GM12874 (cell line): ENCODE data around the gene FOXK2.

ENCODE experiments used
- TF ChIP-seq, protein P1 (sequence below): IDR thresholded peaks from 2 replicates; pipeline ENCODE4 v1.5.1; 2011; ENCODE audit warnings: low read depth, mild to moderate bottlenecking, control low read depth, low read length, moderate library complexity; ENCODE audit not compliant: insufficient read depth

FOXK2 gene

DNA sequence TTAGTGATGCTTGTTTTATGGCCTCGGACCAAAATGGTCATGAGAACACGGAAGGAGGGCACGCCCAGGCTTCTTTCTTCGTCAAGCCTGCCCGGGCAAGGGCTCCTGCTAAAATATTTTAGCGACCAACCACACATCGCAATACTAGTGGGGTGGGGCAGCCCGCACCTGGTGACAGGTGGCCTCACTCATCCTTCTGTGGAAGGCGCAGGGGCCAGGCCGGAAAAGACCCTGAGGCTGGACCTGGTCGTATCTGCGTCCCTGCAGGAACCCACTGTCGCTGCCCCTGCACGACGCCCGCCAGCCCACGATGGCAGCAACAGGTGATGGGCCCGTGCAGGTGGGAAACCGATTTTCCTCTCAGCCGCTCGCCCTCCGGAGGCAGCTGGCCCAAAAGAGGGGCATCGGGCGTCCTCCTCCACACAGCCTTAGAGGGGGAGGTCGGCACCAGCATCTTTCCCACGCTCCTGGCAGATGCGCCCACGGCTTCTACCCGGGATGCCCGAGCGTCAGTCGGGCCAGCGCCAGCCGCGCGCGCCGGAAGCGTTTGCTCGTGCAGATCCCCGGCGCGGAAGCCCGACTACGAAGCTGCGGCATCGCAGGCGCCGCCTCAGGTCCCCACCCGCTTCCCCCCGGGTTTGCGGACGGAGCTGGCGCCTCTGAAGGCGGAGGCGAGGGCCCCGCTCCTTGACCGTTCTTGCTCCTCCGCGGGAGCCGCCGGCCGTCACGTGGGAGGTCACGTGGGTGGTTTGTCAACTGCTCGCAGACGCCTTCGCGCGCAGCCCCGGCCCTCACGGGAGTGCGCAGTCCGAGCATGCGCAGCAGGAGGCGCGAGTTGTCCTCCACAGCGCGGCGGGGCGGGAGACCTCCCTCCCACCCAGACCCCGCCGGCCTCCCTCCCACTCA, 22.8 kb upstream of the FOXK2 start:
- TF ChIP-seq, protein P1, sequence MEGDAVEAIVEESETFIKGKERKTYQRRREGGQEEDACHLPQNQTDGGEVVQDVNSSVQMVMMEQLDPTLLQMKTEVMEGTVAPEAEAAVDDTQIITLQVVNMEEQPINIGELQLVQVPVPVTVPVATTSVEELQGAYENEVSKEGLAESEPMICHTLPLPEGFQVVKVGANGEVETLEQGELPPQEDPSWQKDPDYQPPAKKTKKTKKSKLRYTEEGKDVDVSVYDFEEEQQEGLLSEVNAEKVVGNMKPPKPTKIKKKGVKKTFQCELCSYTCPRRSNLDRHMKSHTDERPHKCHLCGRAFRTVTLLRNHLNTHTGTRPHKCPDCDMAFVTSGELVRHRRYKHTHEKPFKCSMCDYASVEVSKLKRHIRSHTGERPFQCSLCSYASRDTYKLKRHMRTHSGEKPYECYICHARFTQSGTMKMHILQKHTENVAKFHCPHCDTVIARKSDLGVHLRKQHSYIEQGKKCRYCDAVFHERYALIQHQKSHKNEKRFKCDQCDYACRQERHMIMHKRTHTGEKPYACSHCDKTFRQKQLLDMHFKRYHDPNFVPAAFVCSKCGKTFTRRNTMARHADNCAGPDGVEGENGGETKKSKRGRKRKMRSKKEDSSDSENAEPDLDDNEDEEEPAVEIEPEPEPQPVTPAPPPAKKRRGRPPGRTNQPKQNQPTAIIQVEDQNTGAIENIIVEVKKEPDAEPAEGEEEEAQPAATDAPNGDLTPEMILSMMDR, result no peak

DNA sequence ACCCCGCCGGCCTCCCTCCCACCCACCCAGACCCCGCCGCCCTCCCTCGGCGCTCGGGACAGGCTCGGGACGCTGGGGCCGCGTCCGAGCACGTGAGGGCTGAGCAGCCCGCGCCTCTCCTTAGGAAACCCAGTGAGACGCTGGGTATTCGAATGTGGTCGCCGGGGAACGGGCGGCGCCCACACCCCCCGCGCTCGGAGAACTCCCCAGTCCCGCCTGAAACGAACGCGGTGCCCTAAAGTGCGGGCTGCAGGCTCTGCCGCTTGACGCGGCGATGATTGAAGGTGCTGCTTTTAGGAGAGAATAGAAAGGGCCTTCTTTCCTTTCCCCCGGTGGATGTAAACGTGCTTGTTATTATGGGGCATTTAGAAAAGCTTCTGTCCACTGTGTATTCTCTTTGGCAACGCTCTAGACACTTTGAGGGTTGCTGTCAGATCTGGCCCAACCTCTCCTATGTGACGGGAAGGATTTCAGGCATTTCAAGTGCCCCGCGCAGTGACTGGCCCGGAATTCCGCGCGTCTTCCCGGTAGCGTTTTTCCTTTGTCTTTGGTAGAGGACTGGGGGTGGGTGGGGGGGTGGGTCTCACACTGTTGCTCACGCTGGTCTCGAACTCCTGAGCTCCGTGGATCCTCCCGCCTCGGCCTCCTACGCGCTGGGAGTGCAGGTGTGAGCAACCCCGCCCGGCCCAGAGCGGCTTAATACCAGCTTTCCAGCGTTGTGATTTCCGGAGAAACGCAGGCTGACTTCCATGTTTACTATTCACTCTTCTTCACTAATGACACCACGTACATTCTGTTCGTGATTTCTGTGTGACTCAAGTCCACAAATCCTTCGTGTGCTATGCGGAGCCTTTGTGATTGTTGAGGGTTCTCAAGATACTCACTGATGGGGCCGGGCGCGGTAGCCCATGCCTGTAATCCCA, 21.8 kb upstream of the FOXK2 start:
- TF ChIP-seq, protein P1, result no peak

DNA sequence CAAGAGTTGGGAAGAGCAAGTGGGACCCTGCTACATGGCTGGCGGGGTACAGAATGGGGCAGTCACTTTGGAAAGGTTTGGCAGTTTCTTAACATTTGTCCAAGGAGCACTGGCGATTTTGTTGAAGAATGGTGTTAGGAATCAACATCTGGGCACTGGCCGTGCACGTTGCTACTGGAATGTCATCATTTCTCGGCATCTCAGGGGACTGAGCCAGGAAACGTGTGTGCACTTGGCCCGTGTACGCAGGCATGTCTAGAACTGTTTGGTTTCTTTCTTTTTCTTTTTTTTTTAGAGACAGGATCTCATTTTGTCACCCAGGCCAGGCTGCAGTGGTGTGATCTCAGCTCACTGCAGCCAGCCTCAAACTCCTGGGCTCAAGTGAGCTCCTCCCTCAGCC, 17.3 kb upstream of the FOXK2 start:
- TF ChIP-seq, protein P1, result no peak

DNA sequence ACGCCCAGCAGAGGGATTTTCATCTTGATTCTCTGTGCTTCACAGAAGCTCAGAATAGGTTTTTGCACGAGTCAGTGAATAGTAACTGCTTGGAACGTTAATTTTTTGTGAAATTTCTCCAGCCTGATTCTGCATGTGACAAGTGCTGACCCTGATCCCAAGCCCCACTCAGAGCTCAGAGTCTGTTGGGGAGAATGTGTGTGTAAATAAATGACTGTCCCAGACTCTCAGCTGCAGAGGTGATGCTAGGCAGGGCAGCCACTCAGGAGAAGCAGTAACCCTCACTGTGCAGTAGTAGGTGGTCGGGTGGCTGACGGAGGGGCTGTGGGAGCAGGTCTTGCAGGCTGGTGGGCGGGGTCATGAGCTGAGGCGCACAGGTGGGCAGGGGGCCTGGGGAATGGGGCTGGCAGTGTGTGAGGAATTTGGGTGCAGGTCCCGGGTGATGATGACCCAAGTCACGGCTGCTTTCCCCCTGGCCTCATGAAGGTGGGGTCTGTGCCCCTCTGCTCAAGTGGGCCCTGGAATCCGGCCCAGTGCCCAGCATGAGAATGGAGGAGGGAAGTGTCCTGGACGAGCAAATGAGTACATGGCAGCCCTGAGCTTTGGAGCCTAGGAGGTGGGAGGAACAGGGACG, 16.3 kb upstream of the FOXK2 start:
- TF ChIP-seq, protein P1, result no peak

DNA sequence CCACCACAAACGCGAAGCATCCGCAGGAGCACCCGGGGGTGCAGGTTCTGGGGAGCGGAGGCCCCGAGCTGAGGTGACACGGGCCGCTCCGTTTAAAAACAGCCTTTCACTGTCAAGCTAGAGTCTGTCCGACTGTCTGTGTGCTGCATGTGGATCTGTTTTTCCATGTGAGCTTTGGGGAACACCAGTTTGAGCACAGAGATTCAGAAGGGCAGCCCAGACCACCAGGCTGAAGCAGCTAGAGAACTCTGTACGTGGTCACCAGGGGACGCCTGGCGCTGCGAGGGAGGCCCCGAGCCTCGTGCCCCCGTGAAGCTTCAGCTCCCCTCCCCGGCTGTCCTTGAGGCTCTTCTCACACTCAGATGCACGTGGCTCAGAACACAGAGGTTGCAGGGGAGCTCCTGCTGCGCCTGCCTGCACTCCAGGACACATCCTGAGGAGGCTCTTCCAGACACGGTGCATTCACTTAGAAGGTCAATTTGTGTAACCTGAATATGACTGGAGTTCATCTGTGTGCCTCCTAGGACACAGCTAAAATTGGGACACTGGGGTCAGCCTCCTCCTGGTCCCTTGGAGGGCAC, 15.7 kb upstream of the FOXK2 start:
- TF ChIP-seq, protein P1, result no peak

DNA sequence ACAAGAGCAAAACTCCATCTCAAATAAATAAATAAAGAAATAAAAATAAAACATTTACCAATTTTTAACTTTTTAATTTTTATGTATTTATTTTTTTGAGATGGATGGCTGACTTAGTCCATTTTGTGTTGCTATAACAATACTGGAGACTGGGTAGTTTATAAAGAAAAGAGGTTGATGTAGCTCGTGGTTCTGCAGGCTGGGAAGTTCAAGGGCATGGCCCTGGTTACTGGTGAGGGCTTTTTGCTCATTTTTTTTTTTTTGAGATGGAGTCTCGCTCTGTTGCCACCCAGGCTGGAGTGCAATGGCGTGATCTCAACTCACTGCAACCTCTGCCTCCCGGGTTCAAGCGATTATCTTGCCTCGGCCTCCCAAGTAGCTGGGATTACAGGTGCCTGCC, 14.2 kb upstream of the FOXK2 start:
- TF ChIP-seq, protein P1, result no peak

DNA sequence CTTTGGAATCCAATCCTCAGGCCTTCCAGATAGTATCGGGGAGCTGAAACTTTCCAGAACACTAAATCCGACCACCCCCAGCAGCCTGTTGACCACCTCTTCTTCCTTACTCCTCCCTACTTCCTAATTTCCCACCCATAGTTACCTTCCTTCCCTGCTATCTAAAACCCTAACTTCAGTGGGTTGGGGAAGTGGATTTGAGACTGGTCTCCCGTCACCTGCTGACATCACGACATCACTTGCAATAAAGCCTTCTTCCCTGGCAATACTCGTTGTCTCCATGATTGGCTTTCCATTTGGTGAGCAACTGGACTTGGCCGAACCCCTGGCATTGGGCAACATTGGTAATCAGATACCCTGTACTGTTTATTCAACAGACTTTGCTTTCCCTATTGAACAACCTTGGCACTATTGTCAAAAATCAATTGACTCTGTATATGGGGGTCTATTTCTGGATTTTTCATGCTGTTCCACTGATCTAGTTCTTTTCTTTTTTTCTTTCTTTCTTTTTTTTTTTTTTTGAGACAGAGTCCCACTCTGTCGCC, 11.8 kb upstream of the FOXK2 start:
- TF ChIP-seq, protein P1, result no peak
